Lower leg skin (tissue), 3 donors: ENCODE measurements around the gene AKR1C2.

Experiments used
- POLR2A ChIP-seq, 2 donors: fragments of 450-650 bp; IDR thresholded peaks; one replicate each; pipeline ENCODE4 v1.6.1; 2016 to 2017; ENCODE audit warnings: antibody characterized with exemption in 2 of 2, mild to moderate bottlenecking in 1 of 2, moderate library complexity in 1 of 2
- TF ChIP-seq, protein P1 (sequence below), 3 donors: fragments of 450-650 bp; IDR thresholded peaks; one replicate each; pipeline ENCODE4 v1.5.1; 2016; ENCODE audit warnings: antibody characterized with exemption in 3 of 3, mild to moderate bottlenecking in 3 of 3, moderate library complexity in 2 of 3

DNA sequence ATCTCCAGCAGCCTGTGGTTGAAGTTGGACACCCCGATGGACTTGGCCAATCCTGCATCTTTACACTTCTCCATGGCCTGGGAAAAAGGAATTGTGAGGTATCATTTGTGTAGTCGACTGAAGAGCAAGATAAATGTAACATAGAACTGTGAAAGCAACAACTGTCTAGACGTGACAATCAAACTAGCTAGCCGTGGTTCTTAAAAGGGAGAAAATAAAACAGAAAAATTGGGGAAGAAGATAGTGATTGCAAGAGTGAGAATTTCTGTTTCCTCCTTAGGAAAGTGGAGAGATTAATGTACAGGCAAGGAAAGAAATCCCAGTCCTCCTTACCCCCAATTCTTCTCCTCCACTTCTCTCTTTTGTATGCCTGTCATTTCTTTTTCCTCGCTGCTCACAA is 5.0 kb downstream of the AKR1C2 start:
- no peak for TF ChIP-seq POLR2A (IDR thresholded peaks at IDR 0.05)
- TF ChIP-seq, protein P1, sequence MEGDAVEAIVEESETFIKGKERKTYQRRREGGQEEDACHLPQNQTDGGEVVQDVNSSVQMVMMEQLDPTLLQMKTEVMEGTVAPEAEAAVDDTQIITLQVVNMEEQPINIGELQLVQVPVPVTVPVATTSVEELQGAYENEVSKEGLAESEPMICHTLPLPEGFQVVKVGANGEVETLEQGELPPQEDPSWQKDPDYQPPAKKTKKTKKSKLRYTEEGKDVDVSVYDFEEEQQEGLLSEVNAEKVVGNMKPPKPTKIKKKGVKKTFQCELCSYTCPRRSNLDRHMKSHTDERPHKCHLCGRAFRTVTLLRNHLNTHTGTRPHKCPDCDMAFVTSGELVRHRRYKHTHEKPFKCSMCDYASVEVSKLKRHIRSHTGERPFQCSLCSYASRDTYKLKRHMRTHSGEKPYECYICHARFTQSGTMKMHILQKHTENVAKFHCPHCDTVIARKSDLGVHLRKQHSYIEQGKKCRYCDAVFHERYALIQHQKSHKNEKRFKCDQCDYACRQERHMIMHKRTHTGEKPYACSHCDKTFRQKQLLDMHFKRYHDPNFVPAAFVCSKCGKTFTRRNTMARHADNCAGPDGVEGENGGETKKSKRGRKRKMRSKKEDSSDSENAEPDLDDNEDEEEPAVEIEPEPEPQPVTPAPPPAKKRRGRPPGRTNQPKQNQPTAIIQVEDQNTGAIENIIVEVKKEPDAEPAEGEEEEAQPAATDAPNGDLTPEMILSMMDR (IDR thresholded peaks at IDR 0.05), result no peak
